Spleen (tissue), 7 donors: ENCODE data around the gene FASN.
A peak's percentile ranks its signal among the peaks of the same experiment; 100 is the strongest.

Experiments
- POLR2A ChIP-seq, 3 donors: fragments of 450-650 bp; IDR thresholded peaks; one replicate each; pipeline ENCODE4 v1.5.1; 2017; ENCODE audit warnings: antibody characterized with exemption in 3 of 3, mild to moderate bottlenecking in 1 of 3
- POLR2AphosphoS5 ChIP-seq, 3 donors: sonication (generic); formaldehyde crosslinking; IDR thresholded peaks; one replicate each; pipeline ENCODE4 v1.5.1; 2017; ENCODE audit warnings: antibody characterized with exemption in 3 of 3
- TF ChIP-seq, protein P1 (sequence below), 11 experiments: fragments of 200-600 bp in 7 of 11; fragments of 450-650 bp in 4 of 11; sonication (generic) in 4 of 11; IDR thresholded peaks in 8 of 11; conservative IDR thresholded peaks in 3 of 11; 1 replicate in 7 of 11; 2 replicates in 4 of 11; pipeline versions ENCODE4 v1.4.0 to v1.8.0; 2016 to 2021; ENCODE audit warnings: antibody characterized with exemption in 11 of 11, inconsistent platforms in 4 of 11, mild to moderate bottlenecking in 1 of 11
- donor health status: DM: no; HTN: no; CAD: no; lungs with moderate emphysema.
- donor health status: DM: no; HTN: no; CAD: no.
- donor health status: DM: no; HTN: no; CAD: no.

DNA sequence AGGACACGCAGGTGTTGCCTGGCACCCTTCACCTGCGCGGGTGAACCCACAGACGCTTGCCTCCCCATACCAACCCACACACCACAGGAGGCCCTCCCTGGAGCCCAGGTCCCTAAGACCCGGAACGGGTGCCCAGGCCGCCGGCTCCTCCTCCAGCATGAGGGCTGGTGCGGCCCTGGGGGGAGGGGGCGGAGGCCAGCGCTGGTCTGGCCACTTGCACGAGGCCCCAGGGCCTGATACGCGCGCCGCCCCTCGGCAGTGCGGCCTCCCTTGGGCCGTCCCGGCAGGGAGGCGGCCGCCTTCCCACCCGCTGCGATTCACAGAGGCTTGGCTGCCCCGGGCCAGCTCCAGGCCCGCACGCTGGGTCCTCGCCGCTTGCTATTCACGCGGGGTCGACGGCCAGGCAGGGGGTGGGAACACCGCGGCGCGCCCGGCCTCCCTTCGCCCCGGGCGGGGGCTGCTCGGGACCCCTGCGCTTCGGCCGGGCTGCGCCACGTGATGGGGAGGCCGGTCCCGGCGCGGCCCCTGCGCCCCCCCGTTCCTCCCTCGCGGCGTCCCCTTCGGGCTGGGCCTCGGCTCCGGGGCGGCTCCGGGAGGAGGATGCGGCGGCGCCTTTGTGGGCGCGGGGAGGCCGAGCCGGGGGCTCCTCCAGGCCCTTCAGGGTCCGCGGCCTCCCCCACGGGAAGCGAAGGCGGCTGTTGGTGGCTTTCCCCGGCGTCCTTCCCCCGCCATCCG lies 685 bp downstream of the FASN start:
- TF ChIP-seq, protein P1, sequence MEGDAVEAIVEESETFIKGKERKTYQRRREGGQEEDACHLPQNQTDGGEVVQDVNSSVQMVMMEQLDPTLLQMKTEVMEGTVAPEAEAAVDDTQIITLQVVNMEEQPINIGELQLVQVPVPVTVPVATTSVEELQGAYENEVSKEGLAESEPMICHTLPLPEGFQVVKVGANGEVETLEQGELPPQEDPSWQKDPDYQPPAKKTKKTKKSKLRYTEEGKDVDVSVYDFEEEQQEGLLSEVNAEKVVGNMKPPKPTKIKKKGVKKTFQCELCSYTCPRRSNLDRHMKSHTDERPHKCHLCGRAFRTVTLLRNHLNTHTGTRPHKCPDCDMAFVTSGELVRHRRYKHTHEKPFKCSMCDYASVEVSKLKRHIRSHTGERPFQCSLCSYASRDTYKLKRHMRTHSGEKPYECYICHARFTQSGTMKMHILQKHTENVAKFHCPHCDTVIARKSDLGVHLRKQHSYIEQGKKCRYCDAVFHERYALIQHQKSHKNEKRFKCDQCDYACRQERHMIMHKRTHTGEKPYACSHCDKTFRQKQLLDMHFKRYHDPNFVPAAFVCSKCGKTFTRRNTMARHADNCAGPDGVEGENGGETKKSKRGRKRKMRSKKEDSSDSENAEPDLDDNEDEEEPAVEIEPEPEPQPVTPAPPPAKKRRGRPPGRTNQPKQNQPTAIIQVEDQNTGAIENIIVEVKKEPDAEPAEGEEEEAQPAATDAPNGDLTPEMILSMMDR (IDR thresholded peaks at IDR 0.05 in 8 of 11, conservative IDR thresholded peaks at IDR 0.05 in 3 of 11): no peak
- TF ChIP-seq POLR2A (IDR thresholded peaks at IDR 0.05) (no peak), POLR2AphosphoS5 (IDR thresholded peaks at IDR 0.05) (peak in 2 of 3 donors; percentile 44 to 58)
